IPS DF 4.7 (cell line): ENCODE results near the gene ARFGAP1.

Source experiments
- DNase-seq: peaks from one replicate; pipeline ENCODE4 v3.0.0-alpha.2; 2013; ENCODE audit warnings: low spot score; ENCODE audit errors: extremely low read depth

The ARFGAP1 gene

GRCh38 chr20:63306673-63307537, 34.3 kb downstream of the ARFGAP1 start:
- no peak for DNase-seq

GRCh38 chr20:63307538-63308217, 35.1 kb downstream of the ARFGAP1 start:
- no peak for DNase-seq

GRCh38 chr20:63308218-63308911, 35.8 kb downstream of the ARFGAP1 start:
- DNase-seq, result no peak

- no peak for DNase-seq
These were observed 36.9 kb downstream of the ARFGAP1 start for GRCh38 chr20:63309261-63310071.

- DNase-seq, result no peak
These were observed 37.8 kb downstream of the ARFGAP1 start for GRCh38 chr20:63310265-63310991.

GRCh38 chr20:63311186-63311832, 38.7 kb downstream of the ARFGAP1 start:
- no peak for DNase-seq

GRCh38 chr20:63311833-63312243, 39.2 kb downstream of the ARFGAP1 start:
- no peak for DNase-seq

GRCh38 chr20:63312273-63312672, 39.7 kb downstream of the ARFGAP1 start:
- no peak for DNase-seq

- DNase-seq, result no peak
These were observed 40.2 kb downstream of the ARFGAP1 start for GRCh38 chr20:63312690-63313348.

- DNase-seq, result no peak
These were observed 40.9 kb downstream of the ARFGAP1 start for GRCh38 chr20:63313349-63314014.

- no peak for DNase-seq
These were observed 41.4 kb downstream of the ARFGAP1 start for GRCh38 chr20:63314015-63314471.

- no peak for DNase-seq
These were observed 42.1 kb downstream of the ARFGAP1 start for GRCh38 chr20:63314566-63315239.

GRCh38 chr20:63315240-63315689, 42.7 kb downstream of the ARFGAP1 start:
- no peak for DNase-seq

GRCh38 chr20:63315731-63316491, 43.3 kb downstream of the ARFGAP1 start:
- DNase-seq, result no peak

GRCh38 chr20:63316502-63316921, 43.9 kb downstream of the ARFGAP1 start:
- DNase-seq, result no peak

GRCh38 chr20:63317061-63317460, 44.4 kb downstream of the ARFGAP1 start:
- DNase-seq, result no peak

GRCh38 chr20:63317601-63318291, 45.1 kb downstream of the ARFGAP1 start:
- no peak for DNase-seq
